Astrocyte of the spinal cord (primary cell): ENCODE data around the gene CENPM.

ENCODE experiments used
- DNase-seq: peaks from one replicate; pipeline ENCODE4 v3.0.0; 2011; ENCODE audit warnings: low read depth, low spot score
- H3K4me3 ChIP-seq: 2 replicates; pipeline ENCODE4 v1.5.1; 2011; ENCODE audit warnings: low read depth, mild to moderate bottlenecking, low read length, moderate library complexity
- CTCF ChIP-seq: IDR thresholded peaks from 2 replicates; pipeline ENCODE4 v1.5.1; 2012; ENCODE audit warnings: low read depth, mild to moderate bottlenecking, low read length, inconsistent platforms
- in situ Hi-C: cut with HindIII; loops from 2 replicates; pipeline ENCODE4 v1.10.0; 2017; ENCODE audit warnings: low sequenced_read_pairs

CENPM gene

GRCh38 chr22:41905411-41906202 lies 41.3 kb downstream of the CENPM start:
- in situ Hi-C loops = no loop called here
- no peak overlapping the region for H3K4me3 ChIP-seq
- DNase-seq = no peak
- TF ChIP-seq CTCF = no peak

- DNase-seq = no peak
- no peak overlapping the region for H3K4me3 ChIP-seq
- in situ Hi-C loops = no loop called here
- no peak for TF ChIP-seq CTCF
These were observed 42.2 kb downstream of the CENPM start for GRCh38 chr22:41904450-41905410.

GRCh38 chr22:41902932-41903421 lies 44.0 kb downstream of the CENPM start:
- no peak for DNase-seq
- in situ Hi-C loops = no loop called here
- no peak for TF ChIP-seq CTCF
- no peak overlapping the region for H3K4me3 ChIP-seq

GRCh38 chr22:41902016-41902415 lies 44.9 kb downstream of the CENPM start:
- no peak overlapping the region for H3K4me3 ChIP-seq
- no peak for DNase-seq
- no peak for TF ChIP-seq CTCF
- in situ Hi-C loops = no loop called here

GRCh38 chr22:41900652-41901312 lies 46.2 kb downstream of the CENPM start:
- in situ Hi-C loops = no loop called here
- no peak for TF ChIP-seq CTCF
- no peak for DNase-seq
- H3K4me3 ChIP-seq = no peak overlapping the region

- no peak for TF ChIP-seq CTCF
- H3K4me3 ChIP-seq = no peak overlapping the region
- in situ Hi-C loops = no loop called here
- no peak for DNase-seq
These were observed 46.8 kb downstream of the CENPM start for GRCh38 chr22:41899992-41900651.
